CD4-positive, alpha-beta T cell treated with Interleukin-12 subunit alpha and Interleukin-12 subunit beta, for 1 hour (primary cell): ENCODE data around the gene NHS.

Source experiments
- DNase-seq: peaks from one replicate; pipeline ENCODE4 v3.0.0-alpha.2; 2020

NHS gene

DNA sequence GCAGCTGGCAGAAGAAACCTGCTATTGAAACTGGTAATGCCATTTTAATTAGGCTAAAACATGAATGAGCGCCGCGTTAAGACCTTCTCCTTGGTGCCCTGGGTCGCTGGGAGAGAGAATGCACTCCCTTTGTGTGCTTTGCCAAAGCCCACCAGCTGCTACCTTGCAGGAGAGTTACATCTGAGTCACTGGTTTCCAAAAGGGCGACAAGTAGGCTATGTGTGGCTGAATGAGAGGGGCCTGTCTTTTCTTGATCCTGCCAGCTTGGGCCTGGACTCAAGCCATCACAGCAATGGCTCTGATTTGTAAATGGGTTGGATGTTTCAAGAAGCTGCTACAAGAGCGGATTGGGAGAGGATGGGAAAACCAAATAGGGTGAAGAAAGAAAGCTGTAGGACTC is 81.5 kb downstream of the NHS start:
- DNase-seq = no peak

DNA sequence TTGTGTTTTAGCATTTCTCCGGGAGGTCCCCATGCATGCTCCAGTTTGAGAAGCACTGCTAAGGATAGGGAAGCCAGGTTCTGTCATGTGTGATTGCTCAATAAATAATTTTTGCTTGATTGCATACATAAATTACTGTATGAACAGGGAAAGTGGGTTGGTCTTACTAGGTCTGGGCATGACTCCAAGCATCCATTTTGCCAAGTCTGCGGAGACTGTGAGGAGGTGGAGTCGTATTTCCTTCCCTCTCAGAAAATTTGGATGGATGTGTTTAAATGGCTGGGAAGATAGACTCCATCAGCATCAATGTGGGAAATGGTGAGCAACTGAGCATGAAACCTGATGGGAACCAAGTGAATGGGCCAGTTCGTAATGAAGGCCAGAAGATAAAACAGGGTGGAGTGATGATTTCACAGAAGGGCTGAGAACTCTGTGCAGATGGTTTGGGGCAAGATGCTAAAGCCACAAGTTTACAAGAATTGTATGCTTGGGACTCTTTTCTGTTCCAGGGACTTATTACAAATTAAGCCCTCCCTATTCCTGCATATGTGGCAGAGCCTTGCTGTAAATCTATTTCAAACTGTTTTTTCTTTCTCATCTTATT is 84.1 kb downstream of the NHS start:
- DNase-seq = no peak

DNA sequence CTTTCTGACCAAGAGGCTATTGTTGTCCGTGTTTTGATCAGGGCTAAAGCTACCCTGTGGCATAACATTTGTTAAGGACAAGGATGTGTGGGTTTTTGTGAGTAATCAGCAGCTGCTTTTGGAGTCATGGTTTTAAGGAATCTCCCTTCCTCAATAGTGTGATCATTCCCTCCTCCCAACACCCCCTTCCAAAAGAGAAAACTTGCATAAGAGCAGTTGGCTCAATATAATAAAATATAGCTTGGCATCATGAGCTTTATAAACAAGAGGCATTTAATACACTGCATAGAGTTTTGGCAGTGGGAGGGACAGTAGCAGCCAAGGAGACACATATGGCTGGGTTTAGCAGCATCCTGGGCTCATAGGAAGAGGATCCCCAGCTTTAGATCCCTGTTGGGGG is 84.7 kb downstream of the NHS start:
- no peak for DNase-seq

DNA sequence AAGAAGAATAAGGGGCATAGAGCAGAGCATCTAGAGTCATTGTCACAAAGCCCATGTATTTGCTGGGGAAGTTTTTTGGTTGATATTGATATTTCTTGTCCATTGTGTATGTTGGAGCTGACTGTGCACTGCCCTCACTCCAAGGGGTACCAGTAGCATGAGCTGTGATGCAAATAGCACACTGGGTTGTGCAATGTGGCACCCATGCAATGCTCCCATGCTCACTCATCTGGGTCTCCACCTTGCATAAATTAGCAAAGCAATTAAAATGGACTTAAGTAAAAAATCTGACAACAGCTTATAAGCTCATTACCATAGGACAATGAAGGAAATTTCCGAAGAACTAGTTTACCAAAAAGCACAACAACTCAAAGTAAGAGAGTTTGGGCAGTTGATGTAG is 87.9 kb downstream of the NHS start:
- DNase-seq = no peak

DNA sequence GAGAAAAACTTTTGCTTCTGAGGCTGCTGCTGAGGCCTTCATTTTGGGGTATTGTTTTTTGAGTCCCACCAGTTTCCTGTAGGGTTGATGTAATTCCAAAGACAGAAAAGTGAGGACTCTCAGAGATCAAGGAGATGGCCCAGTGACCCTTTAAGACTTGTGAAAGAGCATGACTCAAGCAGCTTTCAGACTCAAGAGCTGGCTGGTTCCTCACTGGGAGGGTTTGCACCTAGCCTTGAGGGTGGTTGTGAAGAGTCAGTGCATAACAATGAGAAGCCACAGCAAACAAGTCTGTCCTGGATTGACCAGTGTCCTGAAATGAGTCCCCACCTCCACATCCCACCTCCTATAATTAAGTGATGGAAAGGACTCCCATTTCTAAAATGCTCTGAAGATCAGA is 89.2 kb downstream of the NHS start:
- no peak for DNase-seq

DNA sequence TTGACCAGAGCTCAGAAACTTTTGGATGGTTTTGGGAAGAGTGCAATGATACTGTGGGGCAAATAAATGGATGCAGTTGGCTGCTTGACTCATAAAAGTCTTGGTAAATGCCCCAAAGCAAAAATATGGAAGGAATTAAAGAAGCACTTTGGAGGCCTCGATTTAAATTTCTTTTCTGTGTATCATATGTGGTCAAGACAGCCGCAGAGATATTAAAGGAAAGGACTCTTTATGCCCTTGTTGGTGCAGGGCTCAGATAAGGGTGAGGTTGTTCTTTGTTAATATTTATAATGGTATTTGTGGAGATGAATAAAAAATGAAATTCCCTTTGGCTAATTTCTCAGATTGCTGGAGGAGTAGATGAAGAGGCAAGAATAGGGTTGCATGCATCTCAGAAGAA is 90.2 kb downstream of the NHS start:
- no peak for DNase-seq

DNA sequence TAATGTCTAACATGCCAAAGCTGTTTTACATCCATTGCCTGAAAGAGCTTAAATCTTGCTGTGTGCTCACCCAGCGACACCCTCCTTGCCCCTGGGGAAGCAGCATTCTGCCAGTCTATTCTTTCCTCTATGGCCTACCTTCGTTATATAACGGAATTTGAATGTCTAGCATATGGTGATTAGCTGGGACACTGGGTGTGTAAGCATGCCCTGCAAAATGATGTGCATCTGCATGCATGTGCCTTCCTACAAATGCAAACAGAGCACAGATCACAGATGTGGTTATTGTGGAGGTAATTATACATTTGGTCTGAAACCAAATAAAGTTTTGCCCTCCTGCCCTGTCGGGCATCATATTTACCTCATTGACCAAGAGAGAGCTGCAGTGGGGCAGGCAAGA is 90.8 kb downstream of the NHS start:
- no peak for DNase-seq

DNA sequence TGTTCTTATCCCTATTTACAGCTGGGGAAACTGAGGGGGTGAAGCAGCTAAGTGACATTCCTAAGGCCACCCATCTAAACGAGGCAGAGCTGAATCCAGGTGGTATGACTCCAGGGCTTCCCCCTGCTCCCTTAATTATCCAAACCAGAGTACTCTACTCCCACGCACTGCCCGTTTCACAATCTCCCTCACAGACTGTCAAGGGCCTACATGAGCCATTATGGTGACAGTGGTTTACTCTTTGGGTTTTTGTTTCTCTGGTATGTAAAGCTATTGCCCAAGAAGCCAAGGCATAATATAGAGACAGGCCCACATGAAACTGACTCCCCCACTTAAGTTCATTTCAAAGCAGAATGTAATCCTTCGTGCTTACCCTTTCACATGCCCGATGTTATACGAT is 95.1 kb downstream of the NHS start:
- DNase-seq = no peak

DNA sequence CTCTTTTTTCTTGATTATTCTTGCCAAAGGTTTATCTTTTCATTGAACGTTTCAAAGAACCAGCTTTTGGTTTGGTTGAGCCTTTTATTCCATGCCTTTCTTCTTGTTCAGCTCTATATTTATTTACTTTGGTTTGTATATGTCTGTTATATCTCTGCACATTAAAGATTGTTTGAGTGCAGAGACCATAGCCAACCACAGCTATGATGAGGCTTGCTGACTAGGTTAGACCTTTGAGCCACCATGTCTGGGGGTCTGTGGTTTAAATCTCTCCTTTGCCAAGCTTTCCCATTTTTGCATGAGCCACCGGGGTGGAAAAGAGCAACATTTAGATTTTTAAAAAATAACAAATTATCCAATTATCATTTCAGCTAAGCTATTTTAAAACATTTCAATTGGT is 96.1 kb downstream of the NHS start:
- DNase-seq = no peak

DNA sequence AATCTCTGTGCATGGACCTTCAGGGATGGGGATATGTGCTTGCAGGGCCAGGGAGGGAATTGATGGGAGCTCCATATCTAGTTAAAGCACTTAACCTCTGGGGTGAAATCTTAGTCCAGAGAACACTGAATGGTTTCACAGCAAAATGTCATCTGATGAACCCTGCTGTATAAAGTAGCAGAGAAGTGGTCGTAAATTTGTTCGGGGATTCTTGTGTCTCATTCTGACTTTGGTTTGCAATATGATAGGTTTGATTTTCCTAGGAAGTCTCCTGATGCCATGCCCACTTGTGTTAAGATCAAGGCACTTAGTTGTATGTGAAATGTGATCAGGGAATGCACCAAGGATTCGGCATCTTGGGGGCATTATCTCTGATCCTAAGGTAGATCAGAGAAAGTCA is 96.9 kb downstream of the NHS start:
- DNase-seq = no peak

DNA sequence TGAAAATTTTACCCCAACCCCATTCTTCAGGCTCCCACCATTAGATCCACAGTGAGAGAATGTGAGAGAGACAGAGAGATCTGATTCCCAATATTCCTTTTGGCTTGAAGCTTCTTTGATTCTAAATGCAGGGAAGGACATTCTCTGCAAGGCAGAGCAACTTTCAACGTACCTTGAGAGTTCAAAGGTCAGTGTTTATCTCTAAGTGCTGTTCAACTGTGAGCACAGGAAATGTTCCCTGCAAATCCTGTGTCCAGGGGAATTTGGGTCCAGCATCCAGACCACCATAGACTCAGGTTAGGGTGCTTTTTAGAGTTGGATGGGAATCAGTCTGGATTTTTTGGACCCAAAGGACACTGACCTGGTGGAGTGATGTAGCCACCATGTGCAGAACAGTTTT is 97.4 kb downstream of the NHS start:
- no peak for DNase-seq

DNA sequence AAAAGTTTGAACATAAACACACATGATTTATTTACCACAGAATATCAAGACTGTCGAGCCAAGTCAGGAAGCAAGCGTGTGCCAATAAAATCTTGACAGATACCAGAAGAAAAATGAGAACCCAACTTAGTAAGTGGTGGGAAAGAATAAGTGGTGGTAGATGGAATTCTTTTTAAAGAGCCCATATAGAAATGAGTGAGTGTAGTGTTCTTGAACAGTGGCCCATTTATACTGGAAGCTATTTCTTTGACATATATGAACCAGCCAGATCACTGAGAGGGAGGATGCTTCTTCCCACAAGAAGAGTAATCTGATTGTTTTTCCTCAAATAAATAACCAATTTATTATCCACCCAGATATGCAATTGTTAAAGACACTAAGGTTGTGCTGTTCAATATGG is 98.0 kb downstream of the NHS start:
- no peak for DNase-seq

DNA sequence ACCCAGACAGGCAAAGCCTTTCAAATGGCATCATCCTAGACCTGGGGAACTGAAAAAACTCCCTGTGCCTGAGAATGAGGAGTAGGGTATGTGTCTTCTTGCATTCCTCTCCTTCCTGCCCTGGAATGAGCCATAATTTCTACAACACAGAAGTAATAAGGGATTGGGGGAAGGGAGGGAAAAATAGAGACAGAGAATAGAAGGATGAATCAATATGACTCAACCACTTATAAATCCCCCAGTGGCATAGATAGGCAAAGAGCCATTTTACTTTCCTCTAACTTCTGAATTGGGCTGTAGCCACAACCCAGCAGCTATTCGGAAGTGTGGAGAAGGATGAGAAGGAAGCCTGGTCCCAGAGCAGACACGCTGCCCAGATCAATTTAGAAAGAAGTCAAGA is 99.9 kb downstream of the NHS start:
- no peak for DNase-seq

DNA sequence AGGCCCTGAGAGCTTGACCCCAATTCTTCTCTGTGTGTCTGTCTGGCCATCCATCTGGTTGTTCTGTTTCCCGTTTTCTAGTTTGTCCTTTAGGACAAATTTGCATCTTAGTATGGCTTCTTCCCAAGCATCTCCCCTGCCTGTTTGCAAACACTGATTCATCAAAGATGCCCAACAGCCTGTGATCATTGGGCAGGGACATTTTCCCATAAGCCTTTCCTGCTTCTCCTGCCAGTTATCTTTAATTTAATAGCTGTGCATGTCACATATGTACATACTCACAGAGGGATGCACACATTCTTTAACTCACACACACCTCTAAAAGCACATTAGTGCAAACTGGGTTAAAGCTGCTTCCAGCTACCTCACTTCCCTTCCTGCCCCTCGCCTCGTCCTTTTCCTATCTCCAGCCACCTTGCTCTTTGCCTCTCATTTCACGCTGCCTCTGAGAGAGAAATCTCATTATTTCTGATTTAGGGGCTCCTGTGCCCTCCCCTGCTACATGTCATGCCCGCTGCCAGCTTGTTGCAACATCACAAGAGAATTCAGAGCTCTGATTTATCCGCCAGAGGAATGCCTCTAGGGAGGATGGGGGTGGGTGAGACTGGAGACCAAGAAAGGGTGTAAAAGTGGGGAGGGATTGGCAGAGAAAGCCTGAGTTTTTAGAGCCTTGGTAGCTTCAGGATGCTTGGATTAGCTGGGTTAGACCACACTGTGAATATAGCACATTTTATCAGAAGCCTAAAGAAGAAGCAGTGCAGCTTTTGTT is 100.6 kb downstream of the NHS start:
- DNase-seq = no peak

DNA sequence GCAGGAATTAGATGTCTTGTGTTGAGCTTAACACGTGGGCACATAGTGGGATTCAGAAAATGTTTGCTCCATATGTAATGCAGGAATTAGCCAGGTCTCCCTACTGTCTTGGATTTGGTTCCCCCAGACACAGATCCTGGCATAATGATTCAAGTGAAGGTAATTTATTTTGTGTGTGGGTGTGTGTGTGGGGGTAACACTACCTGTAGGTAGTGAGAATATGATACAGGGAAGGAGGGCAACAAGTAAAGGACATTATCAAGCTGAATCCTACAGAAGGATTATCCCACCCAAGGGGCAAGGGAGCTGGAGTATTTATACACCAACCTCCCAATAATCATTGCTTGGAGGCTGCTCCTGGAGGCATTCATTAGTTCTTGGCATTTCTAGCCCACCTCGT is 101.4 kb downstream of the NHS start:
- DNase-seq = no peak

DNA sequence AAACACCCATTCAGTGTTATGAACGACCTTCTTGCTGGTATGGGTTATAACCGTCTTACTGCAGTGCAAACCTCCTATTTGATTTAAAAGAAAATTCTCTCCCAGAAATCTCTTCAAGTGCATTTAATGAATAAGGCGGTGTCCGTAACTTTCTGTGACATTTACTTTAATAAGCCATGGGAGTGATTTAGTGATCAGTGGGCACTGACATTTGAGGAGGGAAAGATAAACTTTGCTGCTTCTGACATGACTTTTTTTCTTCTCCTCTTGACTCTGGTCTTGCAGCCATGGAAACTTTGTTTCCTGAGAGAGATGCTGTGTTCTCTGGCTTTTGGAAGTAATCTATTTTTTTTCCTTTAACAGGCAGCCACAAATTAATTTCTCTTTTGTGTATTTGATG is 106.1 kb downstream of the NHS start:
- no peak for DNase-seq

DNA sequence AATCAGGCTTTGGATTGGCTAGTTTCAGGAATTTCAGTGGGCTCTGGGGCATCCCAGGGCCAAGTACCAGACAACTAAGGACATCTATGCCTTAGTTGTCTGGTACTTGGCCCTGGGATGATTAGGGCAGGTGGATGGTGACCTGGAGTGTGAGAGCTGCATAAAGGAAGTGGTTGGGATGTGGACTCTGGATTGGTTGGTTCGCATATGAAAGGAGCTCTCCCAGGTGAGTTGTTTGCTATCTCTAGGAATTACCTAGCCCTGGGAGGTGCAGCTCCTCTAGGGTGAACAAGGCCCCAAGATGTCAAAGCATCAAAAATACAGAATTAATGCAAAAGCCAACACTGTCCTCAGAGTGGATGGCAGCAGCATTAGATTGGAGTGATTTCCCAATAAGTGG is 109.6 kb downstream of the NHS start:
- DNase-seq = no peak

DNA sequence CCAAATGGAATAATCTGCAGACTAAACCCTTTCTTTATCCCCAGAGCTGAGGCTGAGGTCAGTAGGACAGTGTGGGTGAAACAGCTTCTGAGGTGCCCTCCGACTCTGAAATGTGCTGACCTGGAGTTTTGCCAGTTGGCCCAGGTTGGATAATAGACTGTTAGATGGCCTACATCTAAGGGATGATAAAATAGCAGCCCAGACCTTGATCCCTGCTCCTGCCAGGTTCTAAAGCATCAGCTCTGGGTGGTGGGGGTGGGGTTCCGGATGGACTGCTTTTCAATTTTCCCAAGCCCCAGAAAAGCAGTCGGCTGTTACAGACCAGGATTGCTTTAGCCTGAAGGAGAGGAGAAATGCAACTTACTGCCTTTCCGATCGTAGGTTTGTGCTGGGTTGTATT is 110.4 kb downstream of the NHS start:
- no peak for DNase-seq

DNA sequence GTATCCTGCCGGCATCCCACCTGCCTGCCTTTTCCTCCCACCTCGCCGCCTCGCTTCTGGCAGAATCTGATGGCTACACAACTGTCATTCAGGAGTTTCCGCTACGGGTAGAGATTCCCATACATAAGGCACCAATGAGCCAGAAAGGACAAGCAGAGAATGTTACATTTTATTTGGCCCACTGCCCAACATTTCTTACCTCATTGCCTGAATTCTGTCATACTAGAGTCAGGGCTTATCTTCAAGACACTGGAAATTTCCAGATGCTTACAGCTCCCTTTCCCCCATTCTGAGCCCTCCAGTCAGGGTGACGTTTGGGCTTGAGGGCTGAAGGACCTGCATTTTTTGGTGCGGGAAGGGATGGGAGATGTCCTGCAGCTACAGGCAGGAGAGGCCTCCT is 113.0 kb downstream of the NHS start:
- no peak for DNase-seq

DNA sequence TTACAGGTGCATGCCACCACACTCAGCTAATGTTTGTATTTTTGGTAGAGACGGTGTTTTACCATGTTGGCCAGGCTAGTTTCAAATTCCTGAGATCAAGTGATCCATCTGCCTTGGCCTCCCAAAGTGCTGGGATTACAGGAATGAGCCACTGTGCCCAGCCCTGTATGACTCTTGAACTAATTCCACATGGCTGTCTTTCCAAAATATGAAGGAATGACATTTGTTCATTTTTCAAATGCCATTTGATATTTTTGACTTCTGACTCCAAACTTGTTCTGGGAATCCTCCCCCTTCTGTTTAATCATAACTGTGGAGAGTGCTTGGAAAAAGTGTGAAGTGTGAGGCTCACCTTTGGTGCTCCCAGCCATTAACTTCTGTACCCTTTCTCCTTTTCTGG is 119.2 kb downstream of the NHS start:
- no peak for DNase-seq

DNA sequence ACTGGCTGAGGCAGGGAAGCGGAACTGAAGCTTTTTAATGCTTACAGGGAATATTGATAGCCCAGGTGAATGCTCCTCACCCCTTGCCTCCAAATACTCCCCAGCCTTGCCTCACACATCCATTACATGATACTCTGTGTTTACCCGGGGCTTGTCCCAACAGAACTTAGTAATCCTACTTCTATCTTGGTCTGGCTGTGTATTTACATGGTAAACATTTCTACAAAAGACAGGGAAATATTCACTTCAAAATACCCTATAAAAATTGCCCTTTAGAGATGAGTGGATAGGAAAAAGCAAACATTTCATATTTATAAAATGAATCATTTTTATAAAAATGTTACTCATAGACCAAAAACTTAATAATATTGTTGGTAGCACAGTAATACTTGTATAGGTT is 120.1 kb downstream of the NHS start:
- no peak for DNase-seq

DNA sequence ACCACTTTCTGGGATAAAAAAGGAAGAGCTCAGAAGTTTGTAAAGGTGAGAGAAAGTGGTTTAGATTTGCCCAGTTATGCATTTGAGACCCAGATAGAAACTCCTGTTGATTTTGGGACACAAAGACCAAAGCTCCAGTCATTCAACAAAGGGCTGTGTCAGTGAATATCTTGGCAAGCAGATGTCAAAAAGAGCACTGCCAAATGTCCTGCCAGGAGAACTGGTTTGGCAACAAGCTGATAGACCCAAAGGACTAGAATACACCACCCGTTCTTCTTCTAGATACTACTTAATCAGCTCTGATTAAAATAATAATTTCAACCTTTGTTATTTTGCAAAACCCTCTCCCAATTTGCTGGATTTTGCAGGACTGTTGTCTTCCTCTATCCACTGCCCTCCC is 121.4 kb downstream of the NHS start:
- DNase-seq = no peak

DNA sequence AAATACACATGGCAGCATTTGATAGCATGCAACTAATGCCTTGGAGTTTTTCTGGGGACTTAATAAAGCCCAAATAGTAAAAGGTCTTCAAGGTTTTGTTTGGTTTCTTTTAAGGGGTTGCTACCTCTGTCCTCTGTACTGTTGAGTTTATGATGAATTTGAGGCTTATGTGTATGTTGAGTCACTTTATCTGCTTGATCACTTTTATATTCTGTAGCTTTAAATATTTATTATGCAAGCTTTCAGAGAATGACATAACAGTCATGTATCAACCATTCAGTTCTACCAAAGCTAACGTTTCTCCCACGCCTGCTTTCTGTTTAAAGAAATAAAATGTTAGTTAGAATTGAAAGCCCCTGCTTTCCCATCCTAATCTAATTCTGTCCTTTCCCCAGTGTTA is 122.2 kb downstream of the NHS start:
- DNase-seq = no peak

DNA sequence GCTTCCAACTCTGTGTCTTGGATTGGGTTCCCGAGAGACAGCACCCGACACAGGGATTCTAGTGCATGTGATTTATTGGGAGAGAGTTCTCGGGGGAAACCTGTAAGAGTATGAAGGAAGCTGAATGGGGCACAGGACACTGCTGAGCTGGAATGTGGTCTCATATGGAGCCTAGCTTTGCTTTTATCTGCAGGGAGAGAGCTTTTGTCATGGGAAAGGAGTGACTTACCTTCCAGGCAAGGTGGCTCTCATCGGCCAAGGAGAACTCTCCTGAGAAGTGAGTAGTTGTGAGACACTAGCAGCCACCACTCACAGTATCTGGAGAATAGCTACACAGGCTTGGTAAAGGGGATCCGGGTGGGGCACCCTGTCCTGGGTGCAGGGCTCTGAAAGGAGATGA is 124.5 kb downstream of the NHS start:
- DNase-seq = no peak

DNA sequence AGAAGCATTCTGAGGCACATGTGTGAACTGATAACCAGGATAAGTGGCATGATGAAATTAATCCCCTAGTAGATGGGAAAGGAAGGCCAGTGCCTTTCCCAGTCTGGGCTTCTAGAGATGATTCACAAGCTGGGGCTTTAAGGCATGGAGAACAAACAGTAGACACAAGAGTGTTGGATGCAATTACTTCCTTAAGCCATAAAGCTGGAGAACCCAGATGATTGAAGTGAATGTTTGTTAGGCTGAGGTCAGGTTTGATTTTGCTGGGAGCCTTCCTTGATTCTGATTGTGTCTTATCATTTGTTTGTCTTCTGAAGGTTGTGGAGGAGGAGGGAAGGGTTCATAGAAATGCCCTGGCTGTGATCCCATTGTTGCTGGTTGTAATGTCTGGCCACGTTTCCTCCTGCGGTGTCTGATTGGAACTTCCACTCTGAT is 125.2 kb downstream of the NHS start:
- DNase-seq = no peak
